Skeletal muscle satellite cell (primary cell): ENCODE results near the gene SORBS1.

ENCODE experiments used
- H3K27me3 ChIP-seq: 2 replicates; pipeline ENCODE4 v1.7.0; 2013; ENCODE audit warnings: low read length; ENCODE audit not compliant: control insufficient read depth, insufficient read depth
- H3K36me3 ChIP-seq: 2 replicates; pipeline ENCODE4 v1.7.0; 2013; ENCODE audit warnings: mild to moderate bottlenecking, control low read depth, low read length; ENCODE audit not compliant: insufficient read depth
- H3K4me1 ChIP-seq: 2 replicates; pipeline ENCODE4 v1.7.0; 2013; ENCODE audit warnings: low read length; ENCODE audit not compliant: control insufficient read depth, insufficient read depth
- H3K4me2 ChIP-seq: 2 replicates; pipeline ENCODE4 v1.7.0; 2013; ENCODE audit warnings: mild to moderate bottlenecking, low read length
- H3K4me3 ChIP-seq: 2 replicates; pipeline ENCODE4 v1.7.0; 2013; ENCODE audit warnings: low read length
- H3K9ac ChIP-seq: 2 replicates; pipeline ENCODE4 v1.7.0; 2013; ENCODE audit warnings: mild to moderate bottlenecking, low read depth, low read length, moderate library complexity
- H3K9me3 ChIP-seq: replicated peaks from 2 replicates; pipeline ENCODE4 v1.7.0; 2013; ENCODE audit warnings: mild to moderate bottlenecking, control low read depth, low read length

The SORBS1 gene

GRCh38 chr10:95579292-95579691 lies 18.1 kb upstream of the SORBS1 start:
- no peak overlapping the region for H3K4me3 ChIP-seq
- no peaks in the 10 kb centered on the region for H3K4me1 ChIP-seq
- H3K27me3 ChIP-seq: peaks cover 25% of the 10 kb centered on the region
- no peaks in the 10 kb centered on the region for H3K9me3 ChIP-seq
- H3K4me2 ChIP-seq: no peak overlapping the region
- H3K36me3 ChIP-seq: no peaks in the 10 kb centered on the region
- no peak overlapping the region for H3K9ac ChIP-seq

- no peaks in the 10 kb centered on the region for H3K36me3 ChIP-seq
Measured at GRCh38 chr10:95578619-95579018, 17.4 kb upstream of the SORBS1 start.

GRCh38 chr10:95574649-95575365 lies 13.6 kb upstream of the SORBS1 start:
- no peaks in the 10 kb centered on the region for H3K9me3 ChIP-seq
- no peaks in the 10 kb centered on the region for H3K4me1 ChIP-seq
- peaks cover 28% of the 10 kb centered on the region for H3K27me3 ChIP-seq
- no peak overlapping the region for H3K9ac ChIP-seq
- no peaks in the 10 kb centered on the region for H3K36me3 ChIP-seq
- H3K4me3 ChIP-seq: no peak overlapping the region
- no peak overlapping the region for H3K4me2 ChIP-seq

More at GRCh38 chr10:95578619-95579018, 17.4 kb upstream of the SORBS1 start:
- no peaks in the 10 kb centered on the region for H3K4me1 ChIP-seq
- H3K9me3 ChIP-seq: no peaks in the 10 kb centered on the region
- peaks cover 31% of the 10 kb centered on the region for H3K27me3 ChIP-seq
- H3K9ac ChIP-seq: no peak overlapping the region
- no peak overlapping the region for H3K4me2 ChIP-seq
- H3K4me3 ChIP-seq: no peak overlapping the region

- H3K9me3 ChIP-seq: no peaks in the 10 kb centered on the region
- H3K4me2 ChIP-seq: no peak overlapping the region
- peaks cover 22% of the 10 kb centered on the region for H3K27me3 ChIP-seq
- H3K36me3 ChIP-seq: no peaks in the 10 kb centered on the region
- no peaks in the 10 kb centered on the region for H3K4me1 ChIP-seq
- no peak overlapping the region for H3K4me3 ChIP-seq
- H3K9ac ChIP-seq: no peak overlapping the region
Measured at GRCh38 chr10:95573964-95574604, 12.9 kb upstream of the SORBS1 start.

GRCh38 chr10:95573527-95573926 lies 12.4 kb upstream of the SORBS1 start:
- Histone ChIP-seq H3K4me3 (no peak overlapping the region), H3K9me3 (no peaks in the 10 kb centered on the region), H3K9ac (no peak overlapping the region), H3K36me3 (no peaks in the 10 kb centered on the region), H3K27me3 (peaks cover 22% of the 10 kb centered on the region), H3K4me2 (no peak overlapping the region), H3K4me1 (no peaks in the 10 kb centered on the region)

- Histone ChIP-seq H3K4me2 (no peak overlapping the region), H3K9me3 (no peaks in the 10 kb centered on the region), H3K27me3 (peaks cover 22% of the 10 kb centered on the region), H3K4me1 (no peaks in the 10 kb centered on the region), H3K4me3 (no peak overlapping the region), H3K36me3 (no peaks in the 10 kb centered on the region), H3K9ac (no peak overlapping the region)
Measured at GRCh38 chr10:95572131-95572820, 11.1 kb upstream of the SORBS1 start.

- Histone ChIP-seq H3K4me3 (no peak overlapping the region), H3K4me2 (no peak overlapping the region), H3K9ac (no peak overlapping the region), H3K36me3 (no peaks in the 10 kb centered on the region), H3K4me1 (no peaks in the 10 kb centered on the region), H3K9me3 (no peaks in the 10 kb centered on the region), H3K27me3 (peaks cover 22% of the 10 kb centered on the region)
Measured at GRCh38 chr10:95571390-95571789, 10.2 kb upstream of the SORBS1 start.

GRCh38 chr10:95569368-95569767 lies 8.2 kb upstream of the SORBS1 start:
- H3K4me3 ChIP-seq: no peak overlapping the region

GRCh38 chr10:95567903-95568630 lies 6.9 kb upstream of the SORBS1 start:
- Histone ChIP-seq H3K27me3 (peaks cover 14% of the 10 kb centered on the region), H3K36me3 (no peaks in the 10 kb centered on the region), H3K4me1 (no peaks in the 10 kb centered on the region), H3K9ac (no peak overlapping the region), H3K4me2 (no peak overlapping the region), H3K9me3 (no peaks in the 10 kb centered on the region), H3K4me3 (no peak overlapping the region)

More at GRCh38 chr10:95569368-95569767, 8.2 kb upstream of the SORBS1 start:
- H3K4me1 ChIP-seq: no peaks in the 10 kb centered on the region
- no peak overlapping the region for H3K4me2 ChIP-seq
- no peaks in the 10 kb centered on the region for H3K9me3 ChIP-seq
- no peaks in the 10 kb centered on the region for H3K36me3 ChIP-seq
- peaks cover 23% of the 10 kb centered on the region for H3K27me3 ChIP-seq
- no peak overlapping the region for H3K9ac ChIP-seq

GRCh38 chr10:95566136-95566535 lies 5.0 kb upstream of the SORBS1 start:
- peaks cover 8% of the 10 kb centered on the region for H3K27me3 ChIP-seq
- H3K4me1 ChIP-seq: no peaks in the 10 kb centered on the region

GRCh38 chr10:95565336-95565735 lies 4.2 kb upstream of the SORBS1 start:
- Histone ChIP-seq H3K4me1 (peaks cover 1% of the 10 kb centered on the region), H3K4me3 (no peak overlapping the region), H3K9me3 (no peaks in the 10 kb centered on the region), H3K27me3 (peaks cover 8% of the 10 kb centered on the region), H3K36me3 (no peaks in the 10 kb centered on the region), H3K9ac (no peak overlapping the region), H3K4me2 (no peak overlapping the region)

More at GRCh38 chr10:95566136-95566535, 5.0 kb upstream of the SORBS1 start:
- Histone ChIP-seq H3K4me2 (no peak overlapping the region), H3K4me3 (no peak overlapping the region), H3K9me3 (no peaks in the 10 kb centered on the region), H3K36me3 (no peaks in the 10 kb centered on the region), H3K9ac (no peak overlapping the region)
